Activated CD4-positive, alpha-beta T cell treated with anti-CD3 and anti-CD28 coated beads, Interleukin-2, amount 50 U/mL, for 16 hours (primary cell): ENCODE data around the gene ZNF358.

Experiments used
- DNase-seq: peaks from one replicate; pipeline ENCODE4 v3.0.0-alpha.2; 2020

ZNF358 gene

GRCh38 chr19:7515645-7516151 lies at the start of gene ZNF358:
Gene ZNF358, plus strand, starts transcription at chr19:7516103. Its CDS starts 3,140 bp downstream, at chr19:7519243.
- no peak for DNase-seq

GRCh38 chr19:7467009-7467989 lies 48.6 kb upstream of the ZNF358 start:
- no peak for DNase-seq

GRCh38 chr19:7468840-7469239 lies 47.1 kb upstream of the ZNF358 start:
- no peak for DNase-seq

- no peak for DNase-seq
These were observed 46.1 kb upstream of the ZNF358 start for GRCh38 chr19:7469669-7470285.

GRCh38 chr19:7470540-7471305 lies 45.2 kb upstream of the ZNF358 start:
- no peak for DNase-seq

- DNase-seq: no peak
These were observed 43.9 kb upstream of the ZNF358 start for GRCh38 chr19:7471696-7472615.

GRCh38 chr19:7475665-7476064 lies 40.2 kb upstream of the ZNF358 start:
- DNase-seq: no peak

- no peak for DNase-seq
These were observed 39.7 kb upstream of the ZNF358 start for GRCh38 chr19:7476241-7476640.

GRCh38 chr19:7476777-7477494 lies 39.0 kb upstream of the ZNF358 start:
- no peak for DNase-seq

- DNase-seq: no peak
These were observed 38.1 kb upstream of the ZNF358 start for GRCh38 chr19:7477758-7478157.

GRCh38 chr19:7478173-7478842 lies 37.6 kb upstream of the ZNF358 start:
- DNase-seq: no peak

- DNase-seq: no peak
These were observed 37.1 kb upstream of the ZNF358 start for GRCh38 chr19:7478843-7479227.

GRCh38 chr19:7480222-7480969 lies 35.5 kb upstream of the ZNF358 start:
- no peak for DNase-seq

- DNase-seq: no peak
These were observed 35.0 kb upstream of the ZNF358 start for GRCh38 chr19:7480970-7481255.

- no peak for DNase-seq
These were observed 33.1 kb upstream of the ZNF358 start for GRCh38 chr19:7482584-7483439.

- no peak for DNase-seq
These were observed 32.1 kb upstream of the ZNF358 start for GRCh38 chr19:7483720-7484201.

- DNase-seq: no peak
These were observed 29.0 kb upstream of the ZNF358 start for GRCh38 chr19:7486923-7487322.

GRCh38 chr19:7488736-7489353 lies 27.1 kb upstream of the ZNF358 start, which contains the start of gene PEX11G:
Gene PEX11G, minus strand, starts transcription at chr19:7489035. Its CDS starts 25 bp downstream, at chr19:7489010.
- DNase-seq: peak; percentile 91
